Colon (tissue), 2 donors: Measurements from ENCODE around the gene AQP3.
"Not testable (repeated sequence)": the region's sequence is repeated elsewhere in the genome, so short reads cannot be mapped to it uniquely, and the experiment has no call there.

Experiments used
- FAIRE-seq: peaks from 2 replicates; lab custom pipeline; 2012; peaks lifted over from hg19 to GRCh38; lab: Jason Lieb, UNC
- donor health status: control.
- donor health status: control.

The AQP3 gene

DNA sequence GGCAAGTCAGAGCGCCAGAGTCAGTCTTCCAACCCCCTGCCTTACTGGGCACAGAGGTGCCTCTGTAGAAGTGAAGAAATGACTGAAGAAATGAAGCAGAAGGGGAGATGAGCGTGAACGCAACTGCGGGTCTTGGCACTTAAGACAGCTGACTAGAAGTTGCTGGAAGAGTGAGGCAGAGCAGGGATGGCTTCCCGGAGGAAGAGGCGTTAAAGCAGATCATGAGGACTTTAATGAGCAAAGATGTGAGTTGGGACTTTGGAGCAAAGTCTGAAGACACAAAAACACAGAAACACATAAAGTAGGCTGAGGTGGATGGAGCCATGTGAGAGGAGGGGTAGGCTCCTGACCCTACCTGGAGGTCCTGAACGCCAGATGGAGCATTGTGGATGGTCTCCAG, 7.2 kb downstream of the AQP3 start:
- no peak for FAIRE-seq

DNA sequence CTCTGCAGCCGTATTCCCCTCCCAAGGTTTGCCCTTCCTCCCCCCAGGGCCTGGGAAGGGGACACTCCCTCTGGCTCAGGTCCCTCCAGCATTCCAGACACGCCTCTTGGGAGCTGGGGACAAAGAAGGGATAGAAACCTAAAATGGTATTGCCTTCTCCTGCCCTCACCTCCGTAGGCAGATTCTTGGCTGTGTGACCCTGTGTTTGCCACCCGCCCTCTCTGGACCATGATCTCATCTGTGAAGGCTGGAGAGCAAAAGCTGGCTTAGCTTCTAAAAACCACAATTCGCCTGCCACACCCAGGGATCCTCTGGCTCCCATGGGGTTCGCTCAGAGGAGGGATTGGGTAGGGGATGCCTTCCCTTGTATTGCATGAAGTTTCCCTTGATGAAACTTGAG, 7.7 kb downstream of the AQP3 start:
- no peak for FAIRE-seq

DNA sequence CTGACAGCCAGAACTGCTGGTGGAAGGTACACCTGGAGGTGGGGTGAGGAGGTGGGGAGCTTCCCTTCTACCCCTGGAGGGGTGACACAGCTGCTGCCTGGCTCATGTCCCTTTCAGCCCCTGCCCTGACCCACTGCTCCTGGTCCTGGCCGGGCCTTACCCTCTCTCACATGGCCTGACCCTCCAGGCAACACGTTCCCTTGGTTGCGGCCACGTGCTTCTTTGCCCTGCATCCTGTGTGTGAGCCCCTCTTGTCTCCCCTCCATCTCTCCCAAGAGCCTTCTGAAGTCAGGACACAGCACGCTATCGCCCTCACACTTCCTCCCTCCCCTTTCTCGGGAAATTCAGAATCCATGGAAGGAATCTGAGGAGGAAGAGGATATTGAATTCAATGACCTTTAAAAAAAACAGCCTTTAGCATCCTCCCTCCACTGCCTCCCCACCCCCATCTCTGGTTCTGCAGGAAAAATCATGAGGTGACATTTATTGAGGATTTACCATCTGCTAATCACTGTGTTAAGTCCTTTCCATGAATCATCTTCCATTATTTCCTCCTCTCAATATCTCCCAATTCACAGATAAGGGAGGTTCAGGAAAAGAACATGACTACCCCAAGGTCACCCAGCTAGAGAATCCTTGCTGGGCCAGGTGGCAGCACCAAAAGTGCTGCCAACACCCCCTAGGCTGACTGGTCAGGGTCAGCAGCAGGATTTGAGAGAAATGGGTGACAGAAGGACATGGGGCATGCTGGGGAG, 8.3 kb downstream of the AQP3 start:
- no peak for FAIRE-seq

DNA sequence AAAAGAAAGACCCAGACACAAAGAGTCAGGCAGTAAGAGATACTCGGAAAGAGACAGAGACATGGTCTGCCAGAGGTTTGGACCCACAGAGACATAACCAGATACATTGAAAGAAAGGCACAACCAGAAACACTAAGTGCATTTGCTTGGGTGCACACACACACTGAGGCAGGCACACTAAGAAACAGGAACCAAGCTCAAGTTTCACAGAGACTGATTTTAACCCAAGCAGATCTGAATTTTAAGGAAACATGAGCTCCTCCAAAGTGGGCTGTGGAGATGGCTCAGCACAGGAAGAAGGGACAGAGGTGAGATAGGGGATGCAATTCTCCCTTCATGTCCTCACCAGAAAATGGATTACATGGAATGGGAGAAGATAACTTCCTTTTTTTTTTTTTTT, 9.5 kb downstream of the AQP3 start:
- no peak for FAIRE-seq

DNA sequence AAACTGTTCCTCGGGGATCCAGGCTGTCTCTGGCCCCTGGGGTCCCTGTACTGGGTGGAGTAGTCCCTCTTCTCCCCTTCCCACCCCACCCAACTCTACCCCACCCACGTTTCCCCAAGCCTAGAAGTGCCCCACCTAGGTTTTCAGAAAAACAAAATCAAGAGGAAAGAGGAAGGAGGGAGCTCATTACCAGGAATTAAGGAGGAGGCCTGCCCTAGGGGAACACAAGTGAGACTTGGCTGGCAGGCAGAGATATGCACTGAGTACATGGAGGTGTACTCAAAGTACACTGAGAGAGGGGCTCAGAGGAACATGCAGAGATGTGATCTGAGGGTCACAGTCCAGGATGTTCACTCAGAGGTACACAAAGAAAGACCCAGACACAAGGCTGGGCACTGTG, 10.2 kb downstream of the AQP3 start:
- no peak for FAIRE-seq

DNA sequence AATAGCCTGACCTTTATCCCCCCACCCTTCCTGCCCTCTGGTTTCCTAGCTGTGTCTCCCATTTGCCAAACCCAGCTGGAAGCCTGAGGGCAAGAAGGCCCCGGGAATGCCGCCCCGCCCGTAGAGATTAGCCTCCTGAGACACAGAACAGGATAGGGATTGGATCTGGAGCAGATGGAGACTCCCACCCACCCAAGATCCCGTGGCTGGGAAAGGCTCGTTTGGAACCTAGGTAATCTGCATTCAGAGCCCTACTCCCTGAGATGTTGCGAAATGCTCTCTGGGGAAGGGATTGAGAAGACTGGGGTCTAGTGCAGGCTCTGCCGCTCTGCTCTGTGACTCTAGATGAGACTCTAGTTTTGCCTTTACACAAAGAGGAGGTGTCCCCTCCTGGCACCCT, 10.9 kb downstream of the AQP3 start:
- no peak for FAIRE-seq

DNA sequence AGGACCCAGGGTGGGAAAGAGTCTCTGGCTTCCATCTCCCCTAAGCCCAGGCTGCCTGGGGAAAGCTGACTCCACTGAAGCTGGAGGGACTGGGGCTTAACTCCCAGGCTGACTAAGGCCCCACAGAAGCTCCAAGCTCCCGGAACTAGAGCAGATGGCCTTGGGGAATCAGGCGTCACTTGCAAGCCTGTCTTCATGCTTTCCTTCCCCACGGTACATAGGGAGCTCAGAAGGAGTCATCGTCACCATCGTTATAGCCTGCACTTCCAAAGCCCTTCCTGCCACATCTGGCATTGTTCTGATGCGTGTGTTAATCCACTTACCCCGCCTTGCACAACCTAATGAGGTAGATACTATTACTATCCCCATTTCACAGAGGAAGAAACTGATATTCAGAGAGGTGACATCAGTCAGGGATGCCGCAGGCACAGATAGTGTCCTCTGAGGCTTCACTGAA, 11.5 kb downstream of the AQP3 start:
- no peak for FAIRE-seq

DNA sequence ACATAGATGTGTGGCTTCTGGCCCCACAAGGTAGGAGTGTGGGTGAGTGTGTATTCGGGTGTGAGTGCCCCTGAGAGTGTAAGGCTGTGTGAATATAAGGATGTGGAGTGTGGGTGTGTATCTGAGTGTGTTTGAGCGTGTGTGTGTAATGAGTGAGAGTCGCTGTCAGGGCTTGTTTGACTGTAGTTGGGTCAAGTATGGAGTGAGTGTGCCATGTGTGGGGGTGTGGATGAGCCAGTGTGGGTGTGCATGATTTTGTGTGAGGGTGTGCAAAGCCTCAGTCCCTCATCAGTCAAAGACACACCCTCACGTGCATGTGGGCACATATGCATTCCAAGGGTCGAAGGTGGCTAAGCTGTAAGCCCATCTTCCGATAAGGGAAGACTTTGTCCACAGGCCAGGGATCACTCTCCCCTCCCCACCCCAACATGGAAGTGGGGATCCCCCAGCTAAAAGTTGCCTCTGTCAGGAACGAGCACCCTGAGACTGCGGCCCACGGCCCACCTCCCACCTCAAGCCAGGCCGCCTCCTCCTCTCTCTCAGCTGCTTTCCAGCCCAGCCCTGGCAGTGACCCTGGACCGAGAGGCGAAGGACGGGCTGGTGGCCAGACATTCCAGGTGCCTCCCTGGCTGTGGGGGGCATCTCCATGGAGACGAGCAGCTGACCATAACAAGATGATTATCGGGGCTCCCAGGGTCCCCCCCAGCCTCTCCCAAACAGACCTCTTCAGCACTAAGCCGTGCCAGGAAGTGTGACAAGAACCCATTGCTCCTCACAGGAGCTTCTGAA, 12.9 kb downstream of the AQP3 start:
- FAIRE-seq, result no peak

DNA sequence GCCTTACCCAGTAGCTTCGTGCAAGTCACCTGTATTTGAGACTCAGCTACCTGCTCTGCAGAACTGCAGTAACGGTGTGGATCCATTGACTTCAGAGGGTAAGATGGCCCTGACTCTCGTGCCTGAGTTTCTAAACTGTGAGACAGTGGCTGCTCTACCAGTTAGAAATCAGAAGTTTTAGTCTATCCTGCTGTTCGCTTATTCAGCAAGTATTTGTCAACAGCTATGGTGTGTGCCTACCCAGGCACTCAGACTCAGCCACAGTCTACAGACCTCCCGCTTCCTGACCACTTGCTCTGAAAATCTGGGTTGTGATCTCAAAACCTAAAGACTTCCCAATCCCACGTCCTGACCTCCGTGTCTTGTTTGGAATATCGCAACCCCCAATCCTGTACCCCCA, 13.5 kb downstream of the AQP3 start:
- FAIRE-seq, result no peak

DNA sequence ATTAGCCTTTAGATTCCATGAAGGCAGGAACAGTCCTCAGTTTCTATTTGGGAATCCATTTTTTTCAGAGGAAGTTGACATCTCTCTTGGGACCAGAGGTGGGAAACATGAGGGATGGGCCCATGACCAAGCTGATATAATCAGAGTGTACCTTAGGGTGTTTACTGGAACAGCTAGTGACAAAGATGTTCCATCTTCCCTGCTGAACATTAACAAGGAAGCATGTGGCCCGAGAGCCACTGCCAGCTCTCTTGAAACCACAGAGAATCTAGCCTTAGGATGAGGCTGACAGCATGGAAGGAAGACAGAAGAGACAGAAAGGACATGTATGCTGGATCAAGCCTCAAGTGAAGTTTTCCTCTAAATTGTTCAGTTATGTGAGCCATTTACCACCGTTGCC, 16.0 kb downstream of the AQP3 start:
- FAIRE-seq, result no peak

DNA sequence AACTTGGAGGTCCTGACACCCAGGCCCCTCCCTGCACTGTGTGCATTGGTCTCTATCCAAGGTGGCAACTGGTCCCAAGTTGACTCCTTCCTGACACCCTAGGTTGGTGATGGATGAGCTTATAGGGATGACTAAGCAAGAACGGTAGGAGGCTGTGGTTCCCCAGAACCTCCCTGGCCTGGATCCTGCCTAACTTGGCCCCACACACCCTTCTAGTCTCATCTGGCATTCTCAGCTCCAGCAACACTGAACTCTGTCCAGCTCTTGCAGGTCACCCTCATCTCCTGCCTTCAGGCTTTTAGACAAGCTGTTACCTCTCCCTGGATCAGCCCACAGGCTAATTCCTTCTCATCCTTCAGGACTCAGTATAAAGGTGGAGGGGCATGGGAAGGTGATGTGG, 16.5 kb downstream of the AQP3 start:
- no peak for FAIRE-seq

DNA sequence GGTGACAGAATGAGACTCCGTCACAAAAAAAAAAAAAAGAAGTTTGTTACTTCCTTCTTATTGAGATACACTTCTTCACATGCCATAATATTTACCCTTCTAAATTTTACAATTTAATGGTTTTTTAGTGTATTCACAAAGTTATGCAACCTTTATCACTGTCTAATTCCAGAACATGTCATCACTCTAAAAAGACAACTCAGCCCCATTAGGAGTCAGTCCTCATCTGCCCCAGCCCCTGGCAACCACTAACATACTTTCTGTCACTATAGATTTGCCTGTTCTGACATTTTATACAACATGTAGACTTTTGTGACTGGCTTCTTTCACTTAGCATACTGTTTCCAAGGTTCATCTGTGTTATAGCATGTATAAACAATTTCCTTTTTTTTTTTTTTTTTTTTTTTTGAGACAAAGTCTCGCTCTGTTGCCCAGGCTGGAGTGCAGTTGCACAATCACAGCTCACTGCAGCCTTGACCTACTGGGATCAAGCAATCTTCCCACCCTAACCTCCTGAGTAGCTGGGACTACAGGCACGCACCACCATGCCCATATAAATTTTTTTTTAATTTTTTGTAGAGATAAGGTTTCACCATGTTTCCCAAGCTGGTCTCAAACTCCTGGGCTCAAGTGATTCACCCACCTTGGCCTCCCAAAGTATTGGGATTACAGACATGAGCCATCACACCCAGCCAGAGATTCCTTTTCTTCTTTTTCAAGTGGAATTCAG, 18.0 kb downstream of the AQP3 start:
- FAIRE-seq, result no peak

DNA sequence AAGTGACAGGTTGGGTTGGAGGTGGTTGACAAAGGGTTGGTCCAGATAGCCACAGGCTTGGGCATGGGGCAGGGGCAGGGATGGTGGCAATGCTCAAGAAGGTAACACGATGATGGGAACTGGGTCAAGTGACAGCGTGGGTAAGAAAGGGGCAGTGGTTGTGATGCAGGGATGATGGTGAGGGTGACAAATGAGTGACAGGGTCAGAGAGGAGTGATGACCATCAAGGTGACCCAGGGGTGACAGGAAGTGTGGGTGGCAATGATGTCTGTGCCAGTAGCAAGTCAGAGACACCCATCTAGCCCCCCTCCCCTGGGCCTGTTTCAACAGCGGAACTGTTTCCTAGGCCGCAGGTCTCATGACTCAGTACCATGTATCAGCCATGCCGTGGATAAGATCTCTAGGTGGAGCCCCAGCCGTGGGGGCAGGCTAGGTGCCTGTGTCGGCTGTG, 20.5 kb downstream of the AQP3 start:
- FAIRE-seq, result no peak

DNA sequence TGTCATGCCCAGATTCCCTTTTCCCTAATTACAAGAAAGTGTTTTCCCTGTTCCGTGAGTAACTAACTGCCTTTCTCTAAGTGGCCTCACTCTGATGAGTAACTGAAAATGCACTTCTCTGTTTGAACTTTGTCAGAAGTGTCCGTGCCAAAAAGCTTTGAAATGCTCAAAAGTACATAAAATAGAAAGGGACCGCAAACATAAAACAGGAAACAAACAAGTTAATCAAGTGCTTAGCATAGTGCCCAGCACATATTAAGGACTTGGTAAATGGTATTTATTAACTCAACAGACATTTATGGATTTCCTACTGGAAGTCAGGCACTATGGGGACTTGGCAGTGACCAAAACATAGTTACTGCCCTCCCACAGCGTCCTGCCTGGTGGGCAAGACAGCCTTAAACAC, 22.3 kb downstream of the AQP3 start:
- FAIRE-seq, result no peak

DNA sequence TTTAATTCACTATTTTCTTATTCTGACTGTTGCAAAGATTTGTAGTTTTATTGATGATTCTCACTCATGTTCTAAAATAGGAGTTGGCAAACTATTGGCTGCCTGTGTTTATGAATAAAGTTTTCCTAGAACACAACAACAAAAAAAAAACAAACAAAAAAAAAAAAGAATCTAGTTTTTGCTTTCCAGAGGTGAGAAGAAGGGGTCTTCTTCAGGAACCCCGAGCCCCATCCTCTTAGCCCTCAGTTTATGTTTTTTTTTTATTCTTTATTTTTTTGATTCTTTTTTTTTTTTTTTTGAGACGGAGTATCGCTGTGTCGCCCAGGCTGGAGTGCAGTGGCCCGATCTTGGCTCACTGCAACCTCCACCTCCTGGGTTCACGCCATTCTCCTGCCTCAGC, 22.9 kb downstream of the AQP3 start:
- FAIRE-seq, result not testable (repeated sequence)

DNA sequence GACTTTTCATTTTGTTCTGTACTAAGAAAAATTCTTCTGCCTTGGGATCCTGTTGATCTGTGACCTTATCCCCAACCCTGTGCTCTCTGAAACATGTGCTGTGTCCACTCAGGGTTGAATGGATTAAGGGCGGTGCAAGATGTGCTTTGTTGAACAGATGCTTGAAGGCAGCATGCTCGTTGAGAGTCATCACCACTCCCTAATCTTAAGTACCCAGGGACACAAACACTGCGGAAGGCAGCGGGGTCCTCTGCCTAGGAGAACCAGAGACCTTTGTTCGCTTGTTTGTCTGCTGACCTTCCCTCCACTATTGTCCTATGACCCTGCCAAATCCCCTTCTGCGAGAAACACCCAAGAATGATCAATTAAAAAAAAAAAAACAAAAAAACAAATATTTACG, 23.4 kb downstream of the AQP3 start:
- FAIRE-seq, result not testable (repeated sequence)

DNA sequence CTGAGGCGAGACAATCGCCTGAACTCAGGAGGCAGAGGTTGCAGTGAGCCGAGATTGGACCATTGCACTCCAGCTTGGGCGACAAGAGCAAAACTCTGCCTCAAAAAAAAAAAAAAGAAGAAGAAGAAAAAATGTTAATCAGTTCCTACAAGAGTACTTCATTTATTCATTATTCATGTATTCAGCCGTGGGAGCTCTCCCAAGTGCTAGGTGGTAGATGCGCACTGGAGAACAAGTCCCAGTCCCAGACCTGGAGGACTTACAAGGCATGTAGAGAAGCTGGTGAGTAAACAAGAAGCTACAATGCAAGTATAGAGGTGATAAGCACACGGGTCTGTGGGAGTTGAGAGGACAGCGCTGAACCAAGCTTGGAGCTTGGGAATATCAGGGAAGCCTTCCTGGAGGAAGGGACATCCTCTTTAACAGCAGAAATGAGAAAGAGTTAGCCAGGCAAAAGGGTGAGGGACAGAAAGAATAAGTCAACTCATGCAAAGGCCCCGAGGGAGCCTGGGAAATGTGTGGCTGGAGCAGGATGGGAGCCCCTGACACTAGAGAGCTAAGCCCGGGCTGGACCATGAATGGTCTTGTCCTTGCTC, 27.6 kb downstream of the AQP3 start:
- FAIRE-seq, result no peak

DNA sequence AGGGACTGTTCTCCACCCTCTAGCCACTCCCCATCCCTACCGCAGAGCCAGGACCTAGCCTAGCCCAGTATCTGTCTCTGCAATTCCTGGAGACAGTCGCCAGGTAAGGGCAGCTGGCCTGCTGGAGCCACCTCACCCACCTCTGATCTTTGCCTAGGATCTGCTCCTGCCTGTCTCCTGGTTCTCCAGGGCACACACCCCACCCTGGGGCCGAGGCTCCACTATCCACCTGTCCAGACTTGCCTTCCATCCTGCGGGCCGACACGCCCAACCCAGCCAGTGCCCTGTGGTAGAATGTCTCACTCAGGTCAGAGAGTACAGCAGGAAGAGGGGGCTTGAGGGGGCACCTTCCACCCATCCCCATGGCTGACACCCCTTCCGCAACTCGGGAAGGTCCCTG, 29.3 kb downstream of the AQP3 start:
- no peak for FAIRE-seq

DNA sequence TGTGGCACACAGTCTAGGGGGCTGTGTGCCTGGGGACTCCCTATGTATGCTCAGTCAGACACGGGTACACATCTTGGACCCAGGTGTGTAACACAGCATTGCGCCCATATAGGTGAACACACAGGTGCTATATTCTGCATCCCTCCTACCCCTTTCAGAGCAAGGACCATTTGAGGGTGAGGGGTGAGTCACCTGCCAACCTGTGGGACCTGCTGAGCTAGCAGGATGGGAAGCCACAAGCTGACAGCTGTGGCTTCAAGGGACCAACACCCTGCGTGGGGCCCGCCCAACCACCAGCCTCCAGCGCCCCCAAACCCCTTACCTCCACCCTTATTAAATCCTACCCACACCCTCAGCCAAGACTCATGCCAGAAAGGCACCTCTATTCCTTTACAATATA, 30.4 kb downstream of the AQP3 start:
- no peak for FAIRE-seq

DNA sequence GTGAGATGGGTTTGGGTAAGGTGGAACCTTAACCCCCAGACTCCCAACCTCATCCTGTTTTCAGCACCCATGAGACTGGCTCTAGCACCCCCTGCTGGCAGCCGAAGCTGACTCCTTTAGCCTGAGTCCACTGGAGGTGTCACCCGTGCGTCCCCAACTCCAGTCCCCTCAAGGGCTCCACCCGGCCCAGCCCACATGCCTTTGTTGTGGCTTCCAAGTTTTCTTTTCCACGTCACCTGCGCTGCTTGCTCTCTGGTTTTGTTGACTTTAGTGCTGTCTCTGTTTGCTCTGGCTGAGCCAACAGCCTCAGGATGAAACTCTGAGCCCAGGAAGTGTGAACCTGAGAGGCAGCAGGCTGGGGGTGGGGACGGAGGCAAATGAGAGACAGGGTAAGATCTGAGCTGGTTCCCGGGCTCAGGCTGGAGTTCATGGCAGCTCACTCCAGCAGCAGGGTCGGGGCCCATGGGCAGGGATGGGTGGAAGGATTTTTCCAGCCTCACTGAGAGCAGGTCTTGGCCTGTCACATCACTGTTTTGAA, 31.8 kb downstream of the AQP3 start:
- FAIRE-seq, result no peak

DNA sequence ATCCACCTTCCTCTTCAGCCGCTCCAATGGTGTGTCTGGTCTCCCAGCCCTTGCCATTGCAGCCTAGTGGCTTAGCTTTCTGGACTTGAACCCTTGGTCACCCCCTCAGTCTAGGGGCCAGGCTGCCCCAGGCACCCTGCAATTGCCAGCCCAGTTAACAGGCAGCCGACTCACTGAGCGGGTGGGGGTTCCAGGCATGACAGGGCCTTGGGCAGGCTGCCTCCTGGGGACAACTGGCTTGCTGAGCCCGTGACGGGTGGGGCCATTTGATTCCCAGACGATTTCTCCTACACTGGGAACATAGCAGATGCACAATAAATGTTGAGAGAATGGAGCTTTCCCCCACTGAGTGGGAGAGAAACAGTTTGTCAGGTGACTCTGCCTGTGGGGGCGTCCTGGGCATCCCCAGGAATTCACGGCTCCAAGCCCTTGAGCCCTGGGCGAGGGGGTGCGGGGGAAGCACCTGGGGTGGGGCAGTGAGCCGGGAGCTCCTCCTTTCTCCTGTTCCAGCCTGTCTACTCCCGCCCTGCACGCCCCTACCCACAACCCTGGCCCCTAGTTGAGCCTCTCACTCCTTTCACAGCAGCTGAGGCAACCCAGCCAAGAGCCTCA, 32.4 kb downstream of the AQP3 start:
- FAIRE-seq, result no peak

DNA sequence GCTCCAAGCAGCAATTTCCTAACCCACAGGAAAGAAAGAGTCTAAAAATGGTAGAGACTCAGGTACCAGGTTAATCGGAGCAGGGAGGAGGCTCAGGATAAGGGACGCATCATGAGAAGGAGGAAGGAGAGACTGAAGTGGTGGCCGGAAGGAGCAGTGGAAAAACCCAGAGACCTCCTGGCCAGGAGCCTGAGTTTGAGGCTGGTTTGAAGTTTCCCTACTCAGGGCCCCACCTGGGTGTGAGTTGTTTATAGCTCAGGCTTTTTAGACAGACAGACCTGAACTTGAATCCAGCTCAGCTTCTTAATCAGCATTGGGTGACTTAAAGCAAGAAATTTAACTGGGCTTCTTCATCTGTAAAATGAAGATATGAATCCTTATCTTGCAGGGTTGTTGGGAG, 33.1 kb downstream of the AQP3 start:
- no peak for FAIRE-seq
